IPS-15b (cell line): ENCODE results near the gene BBOF1.
A peak's percentile ranks its signal among the peaks of the same experiment; 100 is the strongest.
"Not testable (repeated sequence)": the region's sequence is repeated elsewhere in the genome, so short reads cannot be mapped to it uniquely, and the experiment has no call there.

Experiments used
- H3K27me3 ChIP-seq: one replicate; pipeline ENCODE4 v1.6.1; 2013; ENCODE audit warnings: low read length; ENCODE audit not compliant: control insufficient read depth, insufficient read depth
- H3K36me3 ChIP-seq: one replicate; pipeline ENCODE4 v1.6.1; 2013; ENCODE audit warnings: low read length; ENCODE audit not compliant: control insufficient read depth, insufficient read depth
- H3K4me1 ChIP-seq: one replicate; pipeline ENCODE4 v1.6.1; 2013; ENCODE audit warnings: mild to moderate bottlenecking, low read length; ENCODE audit not compliant: control insufficient read depth, insufficient read depth
- H3K4me3 ChIP-seq: one replicate; pipeline ENCODE4 v1.5.1; 2013; ENCODE audit warnings: low read depth, low read length
- H3K9ac ChIP-seq: one replicate; pipeline ENCODE4 v1.6.1; 2013; ENCODE audit warnings: low read depth, mild to moderate bottlenecking, low read length
- H3K9me3 ChIP-seq: one replicate; pipeline ENCODE4 v1.6.1; 2013; ENCODE audit warnings: mild to moderate bottlenecking, low read length; ENCODE audit not compliant: control insufficient read depth, insufficient read depth

The BBOF1 gene

DNA sequence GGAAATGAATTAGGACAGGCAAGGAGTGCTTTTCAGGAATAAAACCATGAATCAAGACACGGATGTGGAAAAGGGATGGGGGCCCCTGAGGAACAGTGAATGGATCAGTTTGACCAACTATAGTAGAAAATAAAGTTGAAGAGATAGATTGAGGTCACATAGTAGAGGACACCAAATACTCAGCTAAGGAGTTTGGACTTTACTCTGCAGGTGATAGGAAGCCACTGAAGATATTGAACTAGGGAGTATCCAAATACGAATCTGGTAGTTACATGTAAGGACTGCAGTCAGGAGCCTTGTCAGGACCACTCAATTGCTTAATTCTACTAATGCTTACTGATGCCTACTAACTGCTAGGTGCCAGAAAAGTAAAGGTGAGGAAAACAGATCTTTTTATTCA is 20.4 kb upstream of the BBOF1 start:
- no peaks in the 10 kb centered on the region for H3K9me3 ChIP-seq
- no peaks in the 10 kb centered on the region for H3K27me3 ChIP-seq
- no peak overlapping the region for H3K4me3 ChIP-seq
- no peaks in the 10 kb centered on the region for H3K4me1 ChIP-seq
- peaks cover 2% of the 10 kb centered on the region for H3K36me3 ChIP-seq
- H3K9ac ChIP-seq = no peak overlapping the region

DNA sequence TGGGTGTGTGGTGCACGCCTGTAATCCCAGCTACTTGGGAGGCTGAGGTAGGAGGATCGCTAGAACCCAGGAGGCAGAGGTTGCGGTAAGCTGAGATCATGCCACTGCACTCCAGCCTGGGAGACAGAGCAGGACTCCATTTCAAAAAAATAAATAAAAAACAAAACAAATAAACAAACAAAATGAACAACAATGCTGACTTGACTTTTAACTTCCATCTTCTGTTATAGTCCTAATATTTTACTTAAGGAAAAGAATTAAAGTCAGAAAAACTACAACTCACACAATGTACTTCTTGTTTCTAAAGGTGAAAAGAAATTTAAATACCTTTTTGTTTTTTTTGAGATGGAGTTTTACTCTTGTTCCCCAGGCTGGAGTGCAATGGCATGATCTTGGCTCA is 13.5 kb upstream of the BBOF1 start:
- H3K9me3 ChIP-seq, H3K4me3 ChIP-seq, H3K36me3 ChIP-seq, H3K27me3 ChIP-seq, H3K9ac ChIP-seq, H3K4me1 ChIP-seq: not testable (repeated sequence)

DNA sequence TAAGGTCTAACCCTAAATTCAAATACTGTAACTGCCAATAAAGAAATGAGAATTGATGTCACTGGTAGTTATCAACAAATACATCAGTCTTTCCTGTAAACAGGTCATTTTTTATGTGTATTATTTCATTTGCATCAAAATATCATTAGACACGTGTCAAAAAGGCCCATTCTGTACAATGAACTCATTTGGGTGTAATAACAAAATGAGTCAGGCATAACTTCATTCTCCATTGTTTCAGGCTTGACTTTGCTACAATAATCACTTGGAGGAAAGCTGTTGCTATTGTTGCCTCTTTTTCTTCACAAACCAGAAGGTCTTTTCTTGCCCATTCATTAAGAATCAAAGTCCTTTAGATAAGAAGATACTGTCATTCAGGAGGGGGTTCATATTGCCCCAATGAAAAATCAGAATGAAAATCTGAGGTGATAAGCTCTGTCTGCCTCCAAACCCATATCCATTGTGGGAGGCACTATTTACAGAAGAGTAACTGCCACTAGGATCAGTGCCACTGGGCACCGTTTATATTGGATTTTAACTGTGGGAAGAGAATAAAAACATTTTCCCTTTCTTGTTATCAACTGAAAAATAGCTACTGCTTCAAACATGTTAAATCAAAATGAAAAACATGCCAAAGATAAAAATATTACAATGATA is 10.2 kb upstream of the BBOF1 start:
- Histone ChIP-seq H3K4me3 (no peak overlapping the region), H3K4me1 (no peaks in the 10 kb centered on the region), H3K36me3 (no peaks in the 10 kb centered on the region), H3K27me3 (no peaks in the 10 kb centered on the region), H3K9me3 (no peaks in the 10 kb centered on the region), H3K9ac (no peak overlapping the region)

DNA sequence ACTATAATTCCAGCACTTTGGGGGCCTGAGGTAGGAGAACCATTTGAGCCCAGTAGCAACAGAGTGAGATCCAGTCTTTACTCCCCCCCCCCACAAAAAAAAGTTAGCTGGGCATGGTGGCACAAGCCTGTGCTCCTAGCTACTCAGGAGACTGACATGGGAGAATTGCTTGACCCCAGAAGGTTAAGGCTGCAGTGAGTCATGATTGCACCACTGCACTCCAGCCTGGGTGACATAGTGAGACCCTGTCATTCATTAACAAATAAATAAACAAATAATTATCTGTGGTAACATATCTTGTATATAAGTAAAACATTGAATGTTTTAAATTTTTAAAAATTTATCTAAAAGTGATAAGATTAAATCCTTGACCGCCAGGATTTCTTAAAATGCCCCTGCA is 4.8 kb upstream of the BBOF1 start:
- Histone ChIP-seq H3K4me1 (no peaks in the 10 kb centered on the region), H3K9me3 (no peaks in the 10 kb centered on the region), H3K27me3 (no peaks in the 10 kb centered on the region), H3K4me3 (no peak overlapping the region), H3K9ac (no peak overlapping the region), H3K36me3 (peaks cover 2% of the 10 kb centered on the region)

GRCh38 chr14:74015176-74015575 is 4.0 kb upstream of the BBOF1 start:
- Histone ChIP-seq H3K36me3 (peaks cover 2% of the 10 kb centered on the region), H3K4me3 (no peak overlapping the region), H3K9ac (no peak overlapping the region), H3K9me3 (no peaks in the 10 kb centered on the region), H3K4me1 (no peaks in the 10 kb centered on the region), H3K27me3 (no peaks in the 10 kb centered on the region)

- Histone ChIP-seq H3K36me3 (peaks cover 2% of the 10 kb centered on the region), H3K27me3 (no peaks in the 10 kb centered on the region), H3K4me1 (no peaks in the 10 kb centered on the region), H3K9me3 (no peaks in the 10 kb centered on the region), H3K9ac (no peak overlapping the region), H3K4me3 (no peak overlapping the region)
These were observed 3.2 kb upstream of the BBOF1 start for GRCh38 chr14:74015963-74016362.

GRCh38 chr14:74018174-74018585 is 969 bp upstream of the BBOF1 start:
- Histone ChIP-seq H3K36me3 (peaks cover 2% of the 10 kb centered on the region), H3K9me3 (no peaks in the 10 kb centered on the region), H3K4me1 (no peaks in the 10 kb centered on the region), H3K27me3 (no peaks in the 10 kb centered on the region), H3K9ac (peak overlapping the region; percentile 70), H3K4me3 (peak overlapping the region; percentile 92)

DNA sequence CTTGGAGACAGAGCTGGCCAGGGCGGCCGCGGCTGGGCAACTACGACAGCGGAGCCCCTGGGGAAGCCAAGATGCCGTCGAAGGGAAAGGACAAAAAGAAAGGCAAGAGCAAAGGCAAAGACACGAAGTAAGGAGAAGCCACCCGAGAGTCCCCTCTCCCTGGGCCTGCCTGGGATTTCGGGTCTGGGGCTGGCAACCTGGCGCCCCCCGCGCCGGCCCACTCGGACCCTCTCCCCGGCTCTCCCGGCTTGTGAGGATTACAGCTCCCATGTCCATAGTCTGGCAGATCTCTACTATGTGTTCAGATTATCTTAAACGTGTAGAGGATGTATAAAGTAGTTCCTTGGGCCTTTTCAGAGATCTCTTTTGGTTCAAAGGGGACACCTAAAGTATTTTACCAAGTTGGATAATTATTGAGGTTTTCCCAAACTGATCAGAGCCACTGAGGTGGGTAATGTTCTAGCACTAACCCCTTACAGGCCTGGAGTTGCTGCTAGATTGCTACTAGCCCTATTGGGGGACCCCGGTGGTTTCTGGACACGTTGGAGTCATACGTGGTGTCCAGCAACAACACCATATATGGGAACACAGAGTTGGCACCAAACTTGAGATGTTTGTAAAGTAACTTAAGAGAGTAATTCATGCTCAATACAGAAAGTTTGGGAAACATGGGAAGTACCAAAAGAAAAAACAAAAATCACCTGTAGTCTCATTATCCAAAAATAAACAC is 424 bp downstream of the BBOF1 start:
- Histone ChIP-seq H3K9me3 (no peaks in the 10 kb centered on the region), H3K9ac (no peak overlapping the region), H3K27me3 (no peaks in the 10 kb centered on the region), H3K36me3 (peaks cover 1% of the 10 kb centered on the region), H3K4me1 (no peaks in the 10 kb centered on the region), H3K4me3 (peak overlapping the region; percentile 92)

DNA sequence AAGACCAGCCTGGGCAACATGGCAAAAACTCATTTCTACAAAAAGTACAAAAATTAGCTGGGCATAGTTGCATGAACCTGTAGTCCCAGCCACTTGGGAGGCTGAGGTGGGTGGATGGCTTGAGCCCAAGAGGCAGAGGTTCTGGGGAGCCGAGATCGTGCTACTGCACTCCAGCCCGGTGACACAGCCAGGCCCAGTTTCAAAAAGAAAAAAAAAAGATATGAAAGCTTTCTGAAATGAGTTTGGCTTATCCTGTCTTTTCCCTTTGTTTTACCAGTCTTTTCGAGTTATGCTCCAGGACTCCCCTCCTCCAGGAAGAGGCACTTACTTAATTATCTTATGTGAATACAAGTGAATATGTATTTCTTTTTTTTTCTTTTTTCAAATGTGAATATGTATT is 3.2 kb downstream of the BBOF1 start:
- no peak overlapping the region for H3K9ac ChIP-seq
- no peaks in the 10 kb centered on the region for H3K27me3 ChIP-seq
- no peaks in the 10 kb centered on the region for H3K9me3 ChIP-seq
- H3K4me1 ChIP-seq = no peaks in the 10 kb centered on the region
- no peaks in the 10 kb centered on the region for H3K36me3 ChIP-seq
- H3K4me3 ChIP-seq = no peak overlapping the region

GRCh38 chr14:74029136-74029535 is 10.0 kb downstream of the BBOF1 start:
- H3K9ac ChIP-seq = no peak overlapping the region
- H3K4me3 ChIP-seq = no peak overlapping the region
- H3K4me1 ChIP-seq = no peaks in the 10 kb centered on the region
- no peaks in the 10 kb centered on the region for H3K27me3 ChIP-seq
- H3K36me3 ChIP-seq = no peaks in the 10 kb centered on the region
- no peaks in the 10 kb centered on the region for H3K9me3 ChIP-seq

DNA sequence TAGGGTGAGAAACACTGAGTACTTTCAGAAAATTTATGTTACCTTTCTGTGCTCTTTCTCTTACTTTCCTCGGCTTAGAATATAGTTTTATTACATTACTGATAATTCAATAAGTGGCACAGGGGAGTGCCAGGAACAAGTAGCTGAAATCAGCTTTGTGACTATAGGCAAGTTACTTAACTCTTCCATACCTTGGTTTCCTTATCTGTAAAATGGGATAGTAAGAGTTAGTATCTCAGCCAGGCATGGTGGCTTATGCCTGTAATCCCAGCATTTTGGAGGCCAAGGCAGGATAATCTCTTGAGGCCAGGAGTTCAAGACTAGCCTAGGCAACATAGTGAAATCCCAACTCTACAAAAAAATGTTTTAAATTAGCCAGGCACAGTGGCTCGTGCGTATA is 15.4 kb downstream of the BBOF1 start:
- no peaks in the 10 kb centered on the region for H3K36me3 ChIP-seq
- no peak overlapping the region for H3K9ac ChIP-seq
- no peaks in the 10 kb centered on the region for H3K4me1 ChIP-seq
- no peaks in the 10 kb centered on the region for H3K27me3 ChIP-seq
- no peaks in the 10 kb centered on the region for H3K9me3 ChIP-seq
- H3K4me3 ChIP-seq = no peak overlapping the region

DNA sequence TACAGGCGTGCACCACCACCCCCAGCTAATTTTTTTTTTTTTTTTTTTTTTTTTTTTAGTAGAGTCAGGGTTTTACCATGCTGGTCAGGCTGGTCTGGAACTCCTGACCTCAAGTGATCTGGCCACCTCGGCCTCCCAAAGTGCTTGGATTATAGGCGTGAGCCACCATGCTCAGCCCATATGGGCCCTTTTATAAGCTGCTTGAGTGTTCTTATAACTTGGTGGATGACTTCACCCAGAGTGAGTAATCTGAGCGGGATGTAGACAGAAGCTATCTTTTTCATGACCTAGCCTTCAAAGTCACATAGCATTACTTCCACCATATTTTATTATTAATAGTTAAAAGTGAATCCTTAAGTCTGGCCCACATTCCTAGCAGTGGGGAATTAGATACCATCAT is 16.4 kb downstream of the BBOF1 start:
- Histone ChIP-seq H3K9ac (no peak overlapping the region), H3K4me1 (no peaks in the 10 kb centered on the region), H3K4me3 (no peak overlapping the region)

More for the DNA sequence above, 16.4 kb downstream of the BBOF1 start:
- H3K9me3 ChIP-seq = no peaks in the 10 kb centered on the region
- H3K36me3 ChIP-seq = no peaks in the 10 kb centered on the region
- no peaks in the 10 kb centered on the region for H3K27me3 ChIP-seq
